GM10266 (cell line): ENCODE measurements around the gene ARHGEF17.
"Not testable (repeated sequence)": the region's sequence is repeated elsewhere in the genome, so short reads cannot be mapped to it uniquely, and the experiment has no call there.

Experiments
- DNase-seq: peaks from one replicate; pipeline ENCODE4 v3.0.0; 2012; ENCODE audit errors: extremely low spot score
- CTCF ChIP-seq: IDR thresholded peaks from 2 replicates; pipeline ENCODE4 v1.5.1; 2012; ENCODE audit warnings: mild to moderate bottlenecking, low read depth; ENCODE audit not compliant: control insufficient read depth, insufficient read depth; ENCODE audit errors: missing control alignments

ARHGEF17 gene

GRCh38 chr11:73270016-73270854 is 37.8 kb upstream of the ARHGEF17 start:
- DNase-seq = no peak
- TF ChIP-seq CTCF = no peak

GRCh38 chr11:73270855-73271477 is 37.1 kb upstream of the ARHGEF17 start:
- no peak for DNase-seq
- TF ChIP-seq CTCF = no peak

GRCh38 chr11:73271478-73271865 is 36.6 kb upstream of the ARHGEF17 start:
- not testable (repeated sequence) for DNase-seq

GRCh38 chr11:73271936-73272679 is 36.0 kb upstream of the ARHGEF17 start, which contains the start of gene P2RY6:
TSS of gene P2RY6 (plus strand) at chr11:73272338. CDS start at chr11:73296519, 24,181 bp downstream.
- TF ChIP-seq CTCF = no peak
- DNase-seq = no peak

- no peak for DNase-seq
- no peak for TF ChIP-seq CTCF
Measured at GRCh38 chr11:73272680-73273038, 35.4 kb upstream of the ARHGEF17 start.

GRCh38 chr11:73273222-73273895 is 34.7 kb upstream of the ARHGEF17 start:
- no peak for DNase-seq
- TF ChIP-seq CTCF = no peak

- not testable (repeated sequence) for DNase-seq
Measured at GRCh38 chr11:73274191-73274590, 33.9 kb upstream of the ARHGEF17 start.
